ENCODE results near the gene NAV3.

DNA sequence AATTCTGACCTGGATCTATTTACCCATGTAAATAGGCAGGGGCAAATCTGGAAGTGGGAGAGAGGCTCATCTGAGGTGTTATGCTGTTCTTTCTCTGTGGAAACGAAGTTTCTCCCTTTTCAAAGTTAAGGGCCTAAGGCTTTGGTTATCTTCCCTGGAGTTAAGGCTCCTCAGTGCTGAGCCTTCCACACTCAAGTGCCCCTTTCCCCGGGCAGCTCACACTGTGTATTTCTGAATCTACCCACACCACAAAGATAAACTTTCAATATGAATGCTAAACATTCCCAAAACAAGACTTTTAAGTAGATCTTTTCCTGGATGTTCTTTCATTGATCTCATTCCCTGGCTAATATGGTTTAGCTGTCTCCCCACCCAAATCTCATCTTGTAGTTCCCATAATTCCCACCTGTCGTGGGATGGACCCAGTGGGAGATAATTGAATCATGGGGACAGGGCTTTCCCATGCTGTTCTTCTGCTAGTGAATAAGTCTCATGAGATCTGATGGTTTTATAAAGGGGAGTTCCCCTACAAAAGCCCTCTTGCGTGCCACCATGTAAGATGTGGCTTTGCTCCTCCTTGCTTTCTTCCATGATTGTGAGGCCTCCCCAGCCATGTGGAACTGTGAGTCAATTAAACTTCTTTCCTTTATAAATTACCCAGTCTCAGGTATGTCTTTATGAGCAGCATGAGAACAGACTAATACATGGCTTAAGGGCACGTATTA lies 251.1 kb downstream of the NAV3 start:
- no peak for TF ChIP-seq POLR2AphosphoS5 (IDR thresholded peaks at IDR 0.05)
- no peak for TF ChIP-seq POLR2A (IDR thresholded peaks at IDR 0.05)
- TF ChIP-seq, protein P1, sequence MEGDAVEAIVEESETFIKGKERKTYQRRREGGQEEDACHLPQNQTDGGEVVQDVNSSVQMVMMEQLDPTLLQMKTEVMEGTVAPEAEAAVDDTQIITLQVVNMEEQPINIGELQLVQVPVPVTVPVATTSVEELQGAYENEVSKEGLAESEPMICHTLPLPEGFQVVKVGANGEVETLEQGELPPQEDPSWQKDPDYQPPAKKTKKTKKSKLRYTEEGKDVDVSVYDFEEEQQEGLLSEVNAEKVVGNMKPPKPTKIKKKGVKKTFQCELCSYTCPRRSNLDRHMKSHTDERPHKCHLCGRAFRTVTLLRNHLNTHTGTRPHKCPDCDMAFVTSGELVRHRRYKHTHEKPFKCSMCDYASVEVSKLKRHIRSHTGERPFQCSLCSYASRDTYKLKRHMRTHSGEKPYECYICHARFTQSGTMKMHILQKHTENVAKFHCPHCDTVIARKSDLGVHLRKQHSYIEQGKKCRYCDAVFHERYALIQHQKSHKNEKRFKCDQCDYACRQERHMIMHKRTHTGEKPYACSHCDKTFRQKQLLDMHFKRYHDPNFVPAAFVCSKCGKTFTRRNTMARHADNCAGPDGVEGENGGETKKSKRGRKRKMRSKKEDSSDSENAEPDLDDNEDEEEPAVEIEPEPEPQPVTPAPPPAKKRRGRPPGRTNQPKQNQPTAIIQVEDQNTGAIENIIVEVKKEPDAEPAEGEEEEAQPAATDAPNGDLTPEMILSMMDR (IDR thresholded peaks at IDR 0.05), result no peak
- TF ChIP-seq EP300 (IDR thresholded peaks at IDR 0.05), result no peak

Measured in sigmoid colon (tissue), 4 donors.